GM19397 (cell line): ENCODE results near the gene MGAT4A.
A peak's percentile ranks its signal among the peaks of the same experiment; 100 is the strongest.
"Not testable (repeated sequence)": the region's sequence is repeated elsewhere in the genome, so short reads cannot be mapped to it uniquely, and the experiment has no call there.

Source experiments
- ATAC-seq: cut with Tn5 transposase; IDR thresholded peaks from one replicate; pipeline ENCODE4 v1.9.1; 2021; ENCODE audit warnings: mild to moderate bottlenecking, moderate library complexity; ENCODE audit not compliant: unreplicated experiment

MGAT4A gene

DNA sequence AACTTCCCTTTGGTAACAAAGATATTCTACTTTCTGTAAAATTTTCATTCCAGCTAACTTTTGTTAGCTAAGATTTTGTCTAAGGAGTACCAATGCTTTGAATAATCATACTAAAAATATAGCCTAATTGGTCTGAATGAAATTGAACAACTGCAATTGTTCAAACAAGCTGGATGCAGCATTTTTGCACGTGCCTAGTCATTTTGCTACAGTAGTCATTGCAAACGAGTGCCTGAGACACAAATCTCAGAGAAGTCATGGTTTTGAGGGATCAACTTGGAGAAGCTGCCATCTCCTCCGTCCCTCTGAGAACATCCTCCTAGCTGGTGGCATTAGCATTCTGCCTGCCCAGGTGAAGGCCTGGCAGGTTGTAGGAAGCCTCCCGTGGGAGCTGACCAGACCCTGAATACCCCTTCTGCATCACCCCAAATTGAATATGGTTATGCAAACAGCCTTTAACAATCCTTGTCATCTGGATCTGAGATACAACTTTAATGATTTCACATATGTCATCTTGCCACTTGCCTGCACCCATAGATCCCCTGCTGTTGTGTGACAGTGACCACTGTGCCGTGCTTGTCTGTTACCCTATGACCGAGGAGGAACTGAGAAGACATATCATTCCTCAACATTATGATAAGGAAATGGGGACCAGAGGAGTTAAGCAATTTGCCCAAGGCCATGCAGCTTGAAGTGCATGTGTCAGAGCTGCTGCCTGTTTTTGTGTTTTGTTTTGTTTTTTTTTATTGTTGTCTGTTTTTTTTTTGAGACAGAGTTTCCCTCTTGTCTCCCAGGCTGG, 29.1 kb upstream of the MGAT4A start:
- ATAC-seq = no peak

DNA sequence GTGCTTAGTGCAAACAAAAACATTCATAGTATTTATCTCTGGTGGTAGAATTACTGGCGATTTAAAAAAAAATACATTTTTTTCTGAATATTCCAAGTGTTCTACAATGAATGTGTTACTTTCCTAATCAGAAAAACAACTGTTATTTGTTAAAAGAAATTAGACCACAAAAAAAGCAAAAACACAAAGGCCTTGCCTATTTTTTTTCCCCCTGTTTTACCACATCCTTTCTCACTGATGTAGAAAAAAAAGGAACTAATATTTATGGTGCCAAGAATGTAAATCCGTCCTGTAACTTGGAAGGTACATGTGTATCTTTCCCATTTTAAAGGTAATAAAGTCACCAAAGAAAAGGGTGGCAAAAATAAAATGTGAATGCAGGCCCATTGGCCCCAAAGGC, 28.4 kb upstream of the MGAT4A start:
- no peak for ATAC-seq

DNA sequence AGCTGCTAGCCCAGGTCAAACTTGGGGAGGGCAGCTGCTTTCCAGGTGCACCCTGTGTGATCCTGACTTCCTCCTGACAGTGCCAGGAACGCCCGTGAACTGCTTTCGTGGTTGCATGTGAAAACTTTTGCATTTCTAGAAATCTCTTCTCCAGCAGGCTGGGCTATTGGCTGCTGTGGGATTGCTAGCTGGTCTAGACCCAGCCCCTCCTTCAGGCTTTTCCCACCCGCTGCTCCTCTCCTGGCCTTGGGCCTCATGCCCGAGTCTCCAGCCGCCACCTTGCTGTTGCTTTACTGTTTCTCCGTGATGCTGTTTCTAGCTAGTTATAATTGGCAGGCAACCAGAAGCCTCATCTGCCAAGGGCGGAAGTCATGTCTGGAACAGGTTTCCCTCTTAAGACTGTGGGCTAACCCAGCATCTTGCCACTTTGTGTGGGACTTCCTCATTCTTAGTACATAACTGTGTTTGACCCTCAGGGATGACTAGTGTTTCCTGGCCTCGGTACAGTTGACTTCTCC, 27.0 kb upstream of the MGAT4A start:
- ATAC-seq = peak; percentile 62

DNA sequence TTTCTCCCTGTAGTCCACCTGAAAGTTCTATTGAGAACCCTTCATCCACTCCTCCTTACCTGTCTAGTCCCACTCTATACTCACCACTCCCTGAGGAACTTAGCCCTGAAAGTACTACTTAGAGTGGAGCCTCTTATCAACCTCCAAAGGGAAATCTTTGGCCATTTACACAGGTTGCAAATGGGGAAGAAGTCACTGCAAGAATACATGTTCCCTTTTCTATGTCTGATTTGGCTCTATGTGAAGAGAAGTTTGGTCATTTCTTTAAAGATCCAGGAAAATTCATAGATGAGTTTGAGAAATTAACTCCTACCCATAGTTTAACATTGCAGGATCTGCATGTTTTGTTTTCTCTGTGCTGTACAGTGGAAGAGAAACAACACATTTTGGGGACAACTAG, 22.9 kb upstream of the MGAT4A start:
- ATAC-seq = no peak

DNA sequence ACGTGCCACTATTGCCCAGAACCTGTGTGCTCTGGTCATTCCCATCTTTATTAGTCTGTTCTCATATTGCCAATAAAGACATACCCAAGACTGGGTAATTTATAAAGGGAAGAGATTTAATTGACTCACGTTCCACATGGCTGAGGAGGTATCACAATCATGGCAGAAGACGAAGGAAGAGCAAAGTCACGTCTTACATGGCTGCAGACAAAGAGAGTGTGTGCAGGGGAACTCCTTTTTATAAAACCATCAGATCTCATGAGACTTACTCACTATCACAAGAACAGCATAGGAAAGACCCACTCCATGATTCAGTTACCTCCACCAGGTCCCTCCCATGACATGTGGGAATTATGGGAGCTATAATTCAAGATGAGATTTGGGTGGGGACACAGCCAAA, 21.8 kb upstream of the MGAT4A start:
- not testable (repeated sequence) for ATAC-seq

DNA sequence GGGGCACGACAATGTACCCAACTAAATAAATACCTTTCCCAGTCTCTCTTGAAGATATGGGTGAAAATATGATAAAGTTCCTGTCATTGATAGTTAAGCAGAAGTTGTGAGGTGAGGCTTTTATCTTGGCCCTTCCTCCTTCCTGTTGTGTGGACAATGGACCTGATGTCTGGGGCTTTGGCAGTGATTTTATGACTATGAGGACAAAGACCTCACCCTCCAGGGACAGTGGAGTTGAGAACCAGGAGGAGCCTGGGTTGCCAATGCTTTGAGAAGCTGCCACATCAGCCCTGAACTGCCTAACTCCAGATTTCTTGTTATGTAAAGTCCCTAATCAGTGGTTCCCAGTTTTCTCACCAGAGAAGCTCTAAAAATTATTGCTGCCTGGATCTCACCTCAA, 20.8 kb upstream of the MGAT4A start:
- ATAC-seq = no peak

DNA sequence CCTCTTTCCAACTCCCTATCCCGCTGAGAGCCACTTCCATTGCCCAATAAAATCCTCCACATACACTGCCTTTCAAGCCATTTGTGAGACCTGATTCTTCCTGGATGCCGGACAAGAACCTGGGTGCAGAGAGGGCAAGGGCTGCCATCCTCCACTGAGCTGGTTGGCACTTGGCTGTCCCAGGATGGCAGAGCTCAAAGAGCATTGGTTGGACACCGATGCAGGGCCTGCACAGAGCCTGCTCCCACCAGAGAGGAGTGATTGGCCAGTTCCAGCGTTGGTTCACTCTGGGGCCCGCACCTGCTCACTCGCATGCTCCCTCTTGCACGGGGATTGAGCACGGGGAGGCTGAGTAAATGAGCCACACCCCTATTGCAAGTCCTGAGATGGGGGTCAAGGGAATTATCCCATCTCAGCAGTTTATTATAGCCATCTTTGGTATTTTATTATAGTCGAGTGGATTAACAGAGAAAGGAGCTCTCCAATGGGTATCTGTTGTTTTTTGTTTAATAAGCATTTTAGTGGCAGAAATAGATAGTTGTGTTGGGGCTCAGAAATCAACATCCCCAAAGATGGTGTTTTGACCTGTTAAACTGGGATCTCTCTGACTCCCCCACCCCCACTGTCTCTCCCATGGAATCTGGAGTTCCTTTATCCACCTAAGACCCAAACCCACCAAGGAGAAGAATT, 19.8 kb upstream of the MGAT4A start:
- no peak for ATAC-seq

DNA sequence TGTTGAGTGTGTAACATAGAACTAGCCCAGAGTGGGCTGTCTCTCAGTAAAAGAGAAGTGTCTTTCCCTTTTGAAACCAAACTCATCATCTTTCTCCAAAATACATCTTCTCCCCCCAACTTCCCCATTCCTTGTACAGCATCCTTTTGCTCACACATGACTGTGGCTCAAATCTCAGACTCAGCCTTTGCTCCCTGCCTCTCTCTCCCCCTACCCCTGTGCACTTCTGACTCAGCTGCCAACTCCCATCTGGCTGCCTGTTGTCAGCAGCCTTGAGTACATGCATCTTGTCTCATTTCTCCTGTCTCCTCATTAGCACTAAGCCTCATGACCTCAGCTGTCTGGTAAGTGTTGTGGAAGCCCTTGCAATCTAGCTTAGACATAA, 18.1 kb upstream of the MGAT4A start:
- ATAC-seq = no peak

DNA sequence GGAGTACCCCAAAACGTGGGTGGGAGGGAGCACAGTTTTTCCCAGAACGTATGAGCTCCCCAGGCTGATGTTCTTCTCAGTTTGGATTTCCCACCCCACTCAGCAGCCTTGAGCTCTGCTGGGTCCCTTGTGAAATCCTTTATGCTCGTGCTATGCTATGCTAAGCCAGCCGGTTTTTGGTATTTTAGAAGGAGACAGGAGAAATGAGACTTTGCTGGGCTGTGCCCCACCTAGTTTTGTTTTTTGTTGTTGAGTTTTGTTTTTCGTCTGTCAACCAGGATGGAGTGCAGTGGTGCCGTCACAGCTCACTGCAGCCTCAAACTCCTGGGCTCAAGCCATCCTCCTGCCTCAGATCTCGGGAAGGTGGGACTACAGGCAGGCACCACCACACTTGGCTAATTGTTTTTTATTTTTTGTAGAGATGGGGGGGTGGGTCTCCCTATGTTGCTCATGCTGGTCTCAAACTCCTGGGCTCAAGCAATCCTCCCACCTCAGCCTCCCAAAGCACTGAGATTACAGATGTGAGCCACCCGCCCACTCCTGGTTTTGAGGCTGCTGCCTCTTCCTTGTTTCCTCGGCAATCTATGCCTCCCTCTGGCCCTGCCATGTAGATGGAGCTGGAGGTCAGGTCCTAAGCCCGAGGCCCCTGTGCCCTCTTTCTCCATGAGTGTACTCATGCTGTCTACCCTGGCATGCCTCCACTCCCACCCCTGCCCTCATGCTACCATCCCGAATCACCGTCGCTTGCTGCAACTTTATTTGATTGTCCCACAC, 17.5 kb upstream of the MGAT4A start:
- ATAC-seq = no peak

DNA sequence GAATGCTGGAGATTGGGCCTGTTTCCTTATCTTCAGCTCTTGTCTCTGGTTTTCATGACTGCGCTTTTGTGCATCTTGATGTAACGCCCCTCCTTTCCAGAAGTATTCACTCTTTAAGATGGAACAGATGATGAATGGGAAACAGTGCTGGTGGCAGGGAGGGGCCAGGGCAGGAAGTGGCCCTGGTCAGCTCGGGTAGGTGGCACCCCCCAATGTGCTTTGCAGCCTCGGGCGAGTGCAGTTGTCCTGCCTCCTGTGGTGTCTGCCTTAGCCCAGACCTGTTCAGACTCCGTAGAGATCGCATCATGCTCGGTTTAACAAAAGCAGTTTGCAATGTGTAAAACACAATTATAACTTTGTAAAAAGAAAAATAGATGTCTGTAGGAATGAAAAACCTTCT, 17.0 kb upstream of the MGAT4A start:
- no peak for ATAC-seq

DNA sequence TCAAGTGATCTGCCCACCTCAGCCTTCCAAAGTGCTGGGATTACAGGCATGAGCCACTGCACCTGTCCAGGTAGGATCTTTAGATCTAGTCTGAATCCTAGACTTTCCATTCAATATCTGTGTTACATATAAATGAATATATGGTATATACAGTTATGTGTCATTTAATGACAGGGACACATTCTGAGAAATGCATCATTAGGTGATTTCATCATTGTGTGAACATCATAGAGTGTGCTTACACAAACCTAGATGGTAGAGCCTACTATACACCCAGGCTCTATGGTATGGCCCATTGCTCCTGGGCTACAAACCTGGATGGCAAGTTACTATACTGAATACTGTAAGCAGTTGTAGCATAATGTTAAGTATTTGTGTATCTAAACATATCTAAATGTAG, 15.5 kb upstream of the MGAT4A start:
- no peak for ATAC-seq

DNA sequence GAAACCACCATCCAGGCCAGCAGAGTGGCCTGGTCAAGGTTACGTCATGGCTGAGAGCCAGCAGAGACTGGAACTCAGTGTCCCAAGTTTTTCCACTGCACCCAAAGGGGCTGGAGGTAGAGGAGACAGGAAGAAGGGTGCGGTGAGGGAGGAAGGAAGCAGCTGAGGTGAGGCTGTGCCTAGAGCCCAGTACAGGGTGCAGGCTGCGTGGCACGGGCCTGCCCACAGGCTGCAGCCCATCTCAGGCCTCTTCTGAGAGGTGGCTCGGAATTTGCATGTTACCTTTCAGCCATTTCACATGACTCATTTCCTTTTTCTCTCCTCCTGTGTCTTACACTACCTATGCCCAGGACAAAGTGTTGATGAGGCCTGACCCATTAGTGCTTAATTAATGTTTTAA, 13.7 kb upstream of the MGAT4A start:
- ATAC-seq = no peak

DNA sequence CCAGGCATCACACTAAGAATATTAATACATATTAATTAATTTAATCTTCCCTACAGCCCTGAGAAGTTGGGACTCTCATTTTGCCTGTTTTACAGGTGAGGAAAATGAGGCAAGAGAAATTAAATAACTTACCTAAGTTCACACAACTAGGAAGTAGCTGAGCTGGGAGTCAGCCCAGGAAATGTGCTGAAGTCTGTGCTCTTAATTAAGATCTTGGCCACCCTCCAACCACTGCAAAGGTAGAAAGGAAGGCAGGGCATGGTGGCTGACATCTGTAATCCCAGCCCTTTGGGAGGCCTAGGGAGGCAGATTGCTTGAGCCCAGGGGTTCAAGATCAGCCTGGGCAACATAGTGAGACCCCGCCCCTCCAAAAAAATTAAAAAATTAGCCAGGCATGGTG, 12.9 kb upstream of the MGAT4A start:
- no peak for ATAC-seq

DNA sequence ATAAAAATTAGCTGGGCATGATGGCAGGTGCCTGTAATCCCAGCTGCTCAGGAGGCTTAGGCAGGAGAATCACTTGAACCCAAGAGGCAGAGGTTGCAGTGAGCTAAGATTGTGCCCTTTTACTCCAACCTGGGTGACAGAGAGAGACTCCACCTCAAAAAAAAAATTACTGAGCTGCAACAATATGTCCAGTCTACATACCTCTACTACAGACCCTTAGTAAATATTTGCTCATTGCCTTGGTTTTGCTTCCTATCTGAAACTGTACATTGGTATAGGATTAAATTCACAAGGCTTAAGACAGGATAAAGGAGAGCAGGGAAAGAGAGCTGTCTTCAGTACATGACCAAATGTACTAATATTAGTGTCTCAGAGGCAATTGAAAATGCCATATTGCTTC, 8.1 kb upstream of the MGAT4A start:
- ATAC-seq = no peak

DNA sequence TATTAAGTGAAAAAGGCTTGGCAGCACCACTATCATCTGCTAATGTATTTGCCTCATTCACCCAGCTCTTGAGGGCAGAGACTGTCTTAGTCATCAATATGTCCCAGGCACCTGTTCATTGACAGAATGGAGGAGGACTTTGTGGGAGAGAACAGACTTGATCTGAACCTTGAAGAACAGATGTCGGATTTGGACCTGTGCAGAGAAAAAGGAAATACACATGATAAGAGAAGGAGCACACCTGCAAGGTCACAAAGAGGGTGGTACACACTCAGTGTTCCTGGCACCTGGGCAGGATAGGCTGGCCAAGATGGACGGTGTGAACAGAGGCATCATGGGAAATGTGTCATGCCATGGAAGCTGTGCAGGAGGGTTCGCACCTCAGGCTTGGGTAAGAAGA, 7.4 kb upstream of the MGAT4A start:
- ATAC-seq = no peak

DNA sequence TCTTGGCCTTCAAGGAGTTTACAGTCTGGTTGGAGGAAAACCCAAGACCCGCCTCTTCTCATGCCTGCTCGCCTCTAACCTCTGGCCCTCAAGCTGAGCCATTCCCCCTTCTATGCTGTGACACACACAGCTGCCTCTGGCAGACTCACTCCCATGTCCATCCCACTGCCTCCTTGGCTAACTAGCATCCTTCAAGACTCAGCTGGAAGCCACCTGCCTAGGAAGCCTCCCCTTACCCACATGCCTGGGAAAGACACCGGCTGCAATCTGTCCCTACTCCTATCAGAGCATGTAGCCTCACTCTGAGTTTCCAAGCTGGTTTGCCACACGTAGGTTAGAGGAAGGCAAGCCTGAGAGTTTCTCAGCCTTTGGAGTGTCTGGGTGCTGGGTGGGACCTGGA, 6.9 kb upstream of the MGAT4A start:
- no peak for ATAC-seq

DNA sequence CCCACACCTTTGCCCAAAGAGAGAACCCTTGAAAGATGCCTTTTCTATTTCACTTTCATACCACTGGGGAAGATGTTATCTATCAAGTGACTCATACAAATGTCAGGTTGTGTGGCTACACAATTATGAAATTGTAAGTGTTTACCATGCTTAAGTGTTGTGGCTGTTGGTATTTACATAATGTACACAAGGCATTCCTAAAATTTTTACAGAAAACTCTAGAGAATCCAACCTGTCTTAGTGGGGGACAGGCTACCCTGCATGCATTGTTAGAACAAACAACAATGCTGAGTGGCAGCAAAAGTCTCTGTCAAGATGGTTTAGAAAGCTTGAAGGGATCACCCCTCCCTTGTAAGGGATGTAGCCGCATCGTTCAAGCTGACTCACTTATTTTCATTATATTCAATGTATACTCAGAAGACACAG, 5.5 kb upstream of the MGAT4A start:
- ATAC-seq = no peak

DNA sequence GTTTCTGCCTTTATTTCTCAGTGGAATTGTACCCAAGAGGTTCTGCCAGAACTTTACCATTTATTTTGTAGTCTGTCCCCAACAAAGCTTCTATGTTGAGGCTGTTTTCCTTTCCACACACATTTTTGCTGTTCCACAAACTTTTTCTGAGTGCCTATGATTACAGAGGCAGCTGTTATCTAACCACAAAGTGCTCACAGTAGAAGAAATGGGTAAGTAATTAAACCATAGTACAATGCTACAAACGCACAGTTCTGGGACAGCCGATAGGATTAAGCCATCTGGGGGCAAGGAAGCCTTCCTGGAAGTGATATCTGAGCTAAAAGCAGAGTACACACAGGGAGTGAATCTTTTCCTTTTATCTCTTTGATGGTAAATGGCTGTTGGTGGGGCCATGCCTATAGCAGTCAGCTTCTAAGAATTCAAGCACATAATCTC, 3.9 kb upstream of the MGAT4A start:
- no peak for ATAC-seq

DNA sequence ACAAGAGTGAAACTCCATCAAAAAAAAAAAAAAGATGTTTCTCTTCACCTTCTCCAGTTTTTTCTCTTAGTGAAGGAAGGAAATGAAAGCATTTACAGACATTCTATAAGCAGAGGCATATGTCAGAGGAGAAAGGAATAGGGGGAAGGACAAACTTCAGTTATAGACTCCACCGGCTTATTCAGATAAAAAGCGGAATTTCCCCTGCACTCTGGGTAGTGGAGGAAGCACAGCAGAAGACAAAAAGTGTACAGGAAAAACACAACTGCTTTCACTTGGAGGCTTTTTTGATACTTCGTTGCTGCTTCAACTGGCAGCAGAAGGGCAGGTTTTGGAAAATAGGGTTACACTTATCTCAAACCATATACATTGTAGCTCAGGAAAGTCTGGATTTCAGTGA, 3.2 kb upstream of the MGAT4A start:
- no peak for ATAC-seq

DNA sequence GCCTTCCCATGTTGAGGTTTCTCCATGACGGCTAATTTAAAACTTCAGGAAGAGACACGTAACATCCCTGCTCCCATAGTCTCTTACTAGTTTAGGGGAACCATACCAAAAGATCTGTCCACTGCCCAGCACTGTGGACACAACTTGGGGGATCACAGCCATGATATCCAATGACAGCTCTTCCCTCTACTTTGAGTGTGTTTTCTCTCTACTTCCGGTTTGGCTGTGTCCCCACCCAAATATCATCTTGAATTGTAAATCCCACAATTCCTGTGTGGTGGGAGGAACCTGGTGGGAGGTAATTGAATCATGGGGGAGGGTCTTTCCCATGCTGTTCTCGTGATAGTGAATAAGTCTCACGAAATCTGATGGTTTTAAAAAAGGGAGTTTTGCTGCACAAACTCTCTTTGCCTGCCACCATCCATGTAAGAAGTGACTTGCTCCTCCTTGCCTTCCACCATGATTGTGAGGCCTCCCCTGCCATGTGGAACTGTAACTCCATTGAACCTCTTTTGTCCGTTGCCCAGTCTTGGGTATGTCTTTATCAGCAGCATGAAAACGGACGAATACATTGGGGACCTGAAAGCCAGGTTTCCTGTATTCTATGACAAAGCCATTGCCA, 1.6 kb upstream of the MGAT4A start:
- ATAC-seq = no peak

DNA sequence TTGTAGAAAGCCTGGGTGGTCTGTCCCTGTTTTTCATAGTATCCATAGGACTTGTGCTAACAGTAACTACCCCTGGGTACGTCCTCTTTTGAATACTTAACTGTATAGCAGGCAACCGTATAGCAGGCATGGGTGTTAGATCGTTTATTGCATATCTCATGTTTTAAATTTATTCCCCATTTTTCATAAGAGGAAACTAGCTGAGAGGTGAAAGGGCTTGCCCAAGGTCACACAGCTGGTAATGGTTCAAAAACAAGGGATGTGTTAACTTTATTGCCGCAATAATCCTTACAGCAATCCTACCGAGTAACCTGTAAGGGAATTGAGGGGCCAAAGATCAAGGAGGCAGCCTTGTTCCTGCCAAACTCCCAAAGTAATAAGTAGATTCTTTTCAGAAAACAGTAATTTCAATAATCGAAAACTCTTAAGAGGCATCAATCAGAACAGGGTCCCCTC, 990 bp upstream of the MGAT4A start:
- ATAC-seq = no peak
